HG02885 (cell line): Measurements from ENCODE around the gene FOXD4L1.
"Not testable (repeated sequence)": the region's sequence is repeated elsewhere in the genome, so short reads cannot be mapped to it uniquely, and the experiment has no call there.

ENCODE experiments used
- ATAC-seq: cut with Tn5 transposase; IDR thresholded peaks from one replicate; pipeline ENCODE4 v1.9.1; 2021; ENCODE audit warnings: mild to moderate bottlenecking; ENCODE audit not compliant: unreplicated experiment, poor library complexity

The FOXD4L1 gene

GRCh38 chr2:113521492-113521891 lies 23.0 kb downstream of the FOXD4L1 start:
- not testable (repeated sequence) for ATAC-seq

- not testable (repeated sequence) for ATAC-seq
These were observed 26.5 kb downstream of the FOXD4L1 start for GRCh38 chr2:113524986-113525385.

- ATAC-seq: peak; percentile 90
These were observed 29.0 kb downstream of the FOXD4L1 start for GRCh38 chr2:113527350-113528045.

- not testable (repeated sequence) for ATAC-seq
These were observed 29.7 kb downstream of the FOXD4L1 start for GRCh38 chr2:113528126-113528525.

- not testable (repeated sequence) for ATAC-seq
These were observed 30.4 kb downstream of the FOXD4L1 start for GRCh38 chr2:113528904-113529303.

- not testable (repeated sequence) for ATAC-seq
These were observed 34.5 kb downstream of the FOXD4L1 start for GRCh38 chr2:113532991-113533390.

GRCh38 chr2:113536573-113536972 lies 38.1 kb downstream of the FOXD4L1 start:
- ATAC-seq: not testable (repeated sequence)

- ATAC-seq: not testable (repeated sequence)
These were observed 42.4 kb downstream of the FOXD4L1 start for GRCh38 chr2:113540834-113541203.

- ATAC-seq: peak; percentile 61
These were observed 42.9 kb downstream of the FOXD4L1 start for GRCh38 chr2:113541204-113541975.

GRCh38 chr2:113541976-113542485 lies 43.6 kb downstream of the FOXD4L1 start:
- ATAC-seq: not testable (repeated sequence)

- not testable (repeated sequence) for ATAC-seq
These were observed 44.1 kb downstream of the FOXD4L1 start for GRCh38 chr2:113542529-113542928.
